K562 (cell line): ENCODE measurements around the gene DIP2A. TPM values are rescaled to one million over a fixed set of nuclear protein-coding genes. Genes with fewer than 3 reads are reported as not detected.

Experiments
- ARID1B ChIP-seq: fragments of 450-650 bp; IDR thresholded peaks from 2 replicates; pipeline ENCODE4 v1.6.1; 2016; ENCODE audit warnings: antibody characterized with exemption, mild to moderate bottlenecking, inconsistent platforms
- BCOR ChIP-seq: fragments of 450-650 bp; IDR thresholded peaks from 2 replicates; pipeline ENCODE4 v1.6.1; 2016
- CBX5 ChIP-seq: IDR thresholded peaks from 2 replicates; pipeline ENCODE4 v1.6.1; 2014; ENCODE audit warnings: low read depth, borderline replicate concordance
- ESRRA ChIP-seq: fragments of 450-650 bp; IDR thresholded peaks from 2 replicates; pipeline ENCODE4 v1.6.1; 2014; ENCODE audit warnings: low read depth, mild to moderate bottlenecking, moderate library complexity, borderline replicate concordance
- ETV1 ChIP-seq: fragments of 450-650 bp; conservative IDR thresholded peaks from 2 replicates; pipeline ENCODE4 v1.6.1; 2016; ENCODE audit warnings: missing genetic modification characterization, control low read depth, low read depth, missing compliant biosample characterization
- L3MBTL2 ChIP-seq: fragments of 450-650 bp; IDR thresholded peaks from 2 replicates; pipeline ENCODE4 v1.6.1; 2016; ENCODE audit warnings: mild to moderate bottlenecking, moderate library complexity
- MBD2 ChIP-seq: sonication (generic); IDR thresholded peaks from 2 replicates; pipeline ENCODE4 v1.6.1; 2016; ENCODE audit warnings: low read depth, borderline replicate concordance
- MED1 ChIP-seq: sonication (generic); formaldehyde crosslinking; IDR thresholded peaks from 2 replicates; pipeline ENCODE4 v1.8.1; 2023; ENCODE audit warnings: missing genetic modification reagents, borderline replicate concordance
- NR2C1 ChIP-seq, 2 experiments: fragments of 450-650 bp; IDR thresholded peaks; 2 replicates each; pipeline ENCODE4 v1.6.1; 2017; ENCODE audit warnings: mild to moderate bottlenecking in 2 of 2, antibody characterized with exemption in 1 of 2, inconsistent platforms in 1 of 2, missing compliant biosample characterization in 1 of 2, missing genetic modification characterization in 1 of 2
- NR4A1 ChIP-seq, 2 experiments: fragments of 250-450 bp in 1 of 2; fragments of 450-650 bp in 1 of 2; sonication (Bioruptor Pico) in 1 of 2; IDR thresholded peaks; 2 replicates each; pipeline versions ENCODE4 v1.4.0 to v1.6.1; 2016 to 2020; ENCODE audit warnings: mild to moderate bottlenecking in 2 of 2, missing compliant biosample characterization in 1 of 2, missing genetic modification characterization in 1 of 2, moderate library complexity in 1 of 2
- POLR2B ChIP-seq: fragments of 450-650 bp; IDR thresholded peaks from 2 replicates; pipeline ENCODE4 v1.6.1; 2018; ENCODE audit warnings: low read depth; ENCODE audit not compliant: partially characterized antibody
- RB1 ChIP-seq: fragments of 450-650 bp; IDR thresholded peaks from 2 replicates; pipeline ENCODE4 v1.6.1; 2017; ENCODE audit warnings: low read depth, mild to moderate bottlenecking
- SRSF3 ChIP-seq: fragments of 200-400 bp; formaldehyde crosslinking; IDR thresholded peaks from 2 replicates; pipeline ENCODE4 v1.6.1; 2016; ENCODE audit warnings: mild to moderate bottlenecking, low read length, moderate library complexity; ENCODE audit not compliant: insufficient read depth
- TAF7 ChIP-seq: fragments of 450-650 bp; IDR thresholded peaks from 2 replicates; pipeline ENCODE4 v1.6.1; 2016; ENCODE audit warnings: missing genetic modification characterization, missing compliant biosample characterization
- polyA plus RNA-seq, 8 experiments: library from polyadenylated mRNA; depleted of rRNA in 4 of 8; stranded (reverse) in 5 of 8; unstranded in 3 of 8; fragments of >200 nt; fragmentation: Nextera tagmentation in 2 of 8; fragmentation: Illumina TruSeq in 1 of 8; extraction: Ambion mirVana in 2 of 8; extraction: Trizol in 1 of 8; gene quantifications; 2 replicates each; pipeline versions ENCODE4 v1.2.1 to v1.2.3, GENCODE V29; 2011 to 2014; ENCODE audit warnings: inconsistent platforms in 1 of 8, missing spikeins in 1 of 8
- total RNA-seq, 7 experiments: library from RNA; depleted of rRNA in 6 of 7; stranded (reverse); fragments of >200 nt in 6 of 7; fragmentation: Illumina TruSeq in 2 of 7; extraction: Trizol in 2 of 7; gene quantifications; 2 replicates each; pipeline versions ENCODE4 v1.2.1 to v1.2.3, GENCODE V29; 2011 to 2021; ENCODE audit warnings: low replicate concordance in 1 of 7
- TF ChIP-seq, protein P1 (sequence below): sonication (generic); formaldehyde crosslinking; IDR thresholded peaks from 2 replicates; pipeline ENCODE4 v1.8.1; 2022; ENCODE audit warnings: missing genetic modification reagents
- TF ChIP-seq, protein P2 (sequence below): sonication (generic); formaldehyde crosslinking; IDR thresholded peaks from 2 replicates; pipeline ENCODE4 v1.8.0; 2022; ENCODE audit warnings: mild to moderate bottlenecking, missing genetic modification reagents, borderline replicate concordance
- TF ChIP-seq, protein P3 (sequence below): fragments of 250-450 bp; sonication (Bioruptor Pico); IDR thresholded peaks from 2 replicates; pipeline ENCODE4 v1.8.0; 2021; ENCODE audit warnings: moderate library complexity, mild to moderate bottlenecking, inconsistent platforms
- TF ChIP-seq, protein P4 (sequence below): fragments of 450-650 bp; IDR thresholded peaks from 2 replicates; pipeline ENCODE4 v1.6.1; 2016; ENCODE audit warnings: antibody characterized with exemption
- TF ChIP-seq, protein P5 (sequence below): fragments of 250-450 bp; sonication (Bioruptor Pico); IDR thresholded peaks from 2 replicates; pipeline ENCODE4 v1.4.0; 2020; ENCODE audit warnings: mild to moderate bottlenecking, moderate library complexity

The DIP2A gene
- total and polyA plus RNA-seq, 9 of the 15 experiments (the other 6 are each of a cell fraction or from before 2014, with no cell fraction given) = 4.3 to 34.5 (median 20.3) TPM

DNA sequence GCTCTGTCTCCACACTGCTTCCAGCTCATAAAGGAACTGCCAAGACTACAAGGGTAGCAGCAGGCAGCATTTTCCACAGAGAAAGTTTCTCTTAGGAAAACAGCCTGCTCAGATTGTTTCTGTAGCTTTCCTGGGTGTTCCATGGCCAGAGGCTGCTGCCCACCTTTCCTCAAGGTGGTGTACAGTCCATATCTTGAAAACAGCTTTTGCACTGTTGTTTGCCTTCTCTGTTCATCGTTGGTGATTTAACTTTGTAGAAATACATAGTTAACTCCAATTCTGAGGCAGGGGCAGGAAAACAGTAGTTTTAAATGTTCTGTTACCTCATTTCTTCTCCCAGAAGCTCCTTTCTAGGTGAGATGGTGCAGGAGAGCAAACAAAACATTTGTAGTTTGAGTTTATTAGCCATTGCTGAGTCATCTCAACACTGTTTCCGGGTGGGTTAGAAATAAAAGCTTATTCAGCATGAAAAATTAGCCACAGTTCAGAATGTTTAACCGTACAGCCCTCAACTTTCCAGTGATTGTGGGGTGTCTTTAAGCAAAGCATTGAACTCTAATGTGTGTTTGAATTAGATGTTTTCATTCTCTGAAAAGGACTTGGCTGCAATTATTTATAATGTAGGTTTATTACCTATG is 41.7 kb downstream of the DIP2A start (continued):
- TF ChIP-seq, protein P1, sequence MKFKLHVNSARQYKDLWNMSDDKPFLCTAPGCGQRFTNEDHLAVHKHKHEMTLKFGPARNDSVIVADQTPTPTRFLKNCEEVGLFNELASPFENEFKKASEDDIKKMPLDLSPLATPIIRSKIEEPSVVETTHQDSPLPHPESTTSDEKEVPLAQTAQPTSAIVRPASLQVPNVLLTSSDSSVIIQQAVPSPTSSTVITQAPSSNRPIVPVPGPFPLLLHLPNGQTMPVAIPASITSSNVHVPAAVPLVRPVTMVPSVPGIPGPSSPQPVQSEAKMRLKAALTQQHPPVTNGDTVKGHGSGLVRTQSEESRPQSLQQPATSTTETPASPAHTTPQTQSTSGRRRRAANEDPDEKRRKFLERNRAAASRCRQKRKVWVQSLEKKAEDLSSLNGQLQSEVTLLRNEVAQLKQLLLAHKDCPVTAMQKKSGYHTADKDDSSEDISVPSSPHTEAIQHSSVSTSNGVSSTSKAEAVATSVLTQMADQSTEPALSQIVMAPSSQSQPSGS (CRISPR knock-in tag) = no peak
- TF ChIP-seq ARID1B = peak; percentile 22; the same call in 1 of the 2 replicates
- TF ChIP-seq, protein P2, sequence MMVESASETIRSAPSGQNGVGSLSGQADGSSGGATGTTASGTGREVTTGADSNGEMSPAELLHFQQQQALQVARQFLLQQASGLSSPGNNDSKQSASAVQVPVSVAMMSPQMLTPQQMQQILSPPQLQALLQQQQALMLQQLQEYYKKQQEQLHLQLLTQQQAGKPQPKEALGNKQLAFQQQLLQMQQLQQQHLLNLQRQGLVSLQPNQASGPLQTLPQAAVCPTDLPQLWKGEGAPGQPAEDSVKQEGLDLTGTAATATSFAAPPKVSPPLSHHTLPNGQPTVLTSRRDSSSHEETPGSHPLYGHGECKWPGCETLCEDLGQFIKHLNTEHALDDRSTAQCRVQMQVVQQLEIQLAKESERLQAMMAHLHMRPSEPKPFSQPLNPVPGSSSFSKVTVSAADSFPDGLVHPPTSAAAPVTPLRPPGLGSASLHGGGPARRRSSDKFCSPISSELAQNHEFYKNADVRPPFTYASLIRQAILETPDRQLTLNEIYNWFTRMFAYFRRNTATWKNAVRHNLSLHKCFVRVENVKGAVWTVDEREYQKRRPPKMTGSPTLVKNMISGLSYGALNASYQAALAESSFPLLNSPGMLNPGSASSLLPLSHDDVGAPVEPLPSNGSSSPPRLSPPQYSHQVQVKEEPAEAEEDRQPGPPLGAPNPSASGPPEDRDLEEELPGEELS = no peak
- TF ChIP-seq ESRRA = no peak
- no peak for TF ChIP-seq SRSF3
- TF ChIP-seq MED1 (CRISPR knock-in tag) = no peak
- TF ChIP-seq, protein P3, sequence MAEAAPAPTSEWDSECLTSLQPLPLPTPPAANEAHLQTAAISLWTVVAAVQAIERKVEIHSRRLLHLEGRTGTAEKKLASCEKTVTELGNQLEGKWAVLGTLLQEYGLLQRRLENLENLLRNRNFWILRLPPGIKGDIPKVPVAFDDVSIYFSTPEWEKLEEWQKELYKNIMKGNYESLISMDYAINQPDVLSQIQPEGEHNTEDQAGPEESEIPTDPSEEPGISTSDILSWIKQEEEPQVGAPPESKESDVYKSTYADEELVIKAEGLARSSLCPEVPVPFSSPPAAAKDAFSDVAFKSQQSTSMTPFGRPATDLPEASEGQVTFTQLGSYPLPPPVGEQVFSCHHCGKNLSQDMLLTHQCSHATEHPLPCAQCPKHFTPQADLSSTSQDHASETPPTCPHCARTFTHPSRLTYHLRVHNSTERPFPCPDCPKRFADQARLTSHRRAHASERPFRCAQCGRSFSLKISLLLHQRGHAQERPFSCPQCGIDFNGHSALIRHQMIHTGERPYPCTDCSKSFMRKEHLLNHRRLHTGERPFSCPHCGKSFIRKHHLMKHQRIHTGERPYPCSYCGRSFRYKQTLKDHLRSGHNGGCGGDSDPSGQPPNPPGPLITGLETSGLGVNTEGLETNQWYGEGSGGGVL = no peak
- TF ChIP-seq MBD2 = no peak
- TF ChIP-seq NR2C1 (IDR thresholded peaks at IDR 0.05) = no peak
- TF ChIP-seq NR2C1 (tag; IDR thresholded peaks at IDR 0.05) = 0 out of 2 replicates have a peak, but pooled peaks have one; percentile 30
- TF ChIP-seq NR4A1 (CRISPR knock-in tag; IDR thresholded peaks at IDR 0.05) = no peak
- TF ChIP-seq NR4A1 (tag; IDR thresholded peaks at IDR 0.05) = no peak
- no peak for TF ChIP-seq L3MBTL2
- TF ChIP-seq CBX5 = no peak
- TF ChIP-seq, protein P4, sequence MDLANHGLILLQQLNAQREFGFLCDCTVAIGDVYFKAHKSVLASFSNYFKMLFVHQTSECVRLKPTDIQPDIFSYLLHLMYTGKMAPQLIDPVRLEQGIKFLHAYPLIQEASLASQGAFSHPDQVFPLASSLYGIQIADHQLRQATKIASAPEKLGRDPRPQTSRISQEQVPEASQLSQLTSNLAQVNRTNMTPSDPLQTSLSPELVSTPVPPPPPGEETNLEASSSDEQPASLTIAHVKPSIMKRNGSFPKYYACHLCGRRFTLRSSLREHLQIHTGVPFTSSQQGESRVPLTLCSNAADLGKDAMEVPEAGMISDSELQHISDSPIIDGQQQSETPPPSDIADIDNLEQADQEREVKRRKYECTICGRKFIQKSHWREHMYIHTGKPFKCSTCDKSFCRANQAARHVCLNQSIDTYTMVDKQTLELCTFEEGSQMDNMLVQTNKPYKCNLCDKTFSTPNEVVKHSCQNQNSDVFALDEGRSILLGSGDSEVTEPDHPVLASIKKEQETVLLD = no peak
- TF ChIP-seq, protein P5, sequence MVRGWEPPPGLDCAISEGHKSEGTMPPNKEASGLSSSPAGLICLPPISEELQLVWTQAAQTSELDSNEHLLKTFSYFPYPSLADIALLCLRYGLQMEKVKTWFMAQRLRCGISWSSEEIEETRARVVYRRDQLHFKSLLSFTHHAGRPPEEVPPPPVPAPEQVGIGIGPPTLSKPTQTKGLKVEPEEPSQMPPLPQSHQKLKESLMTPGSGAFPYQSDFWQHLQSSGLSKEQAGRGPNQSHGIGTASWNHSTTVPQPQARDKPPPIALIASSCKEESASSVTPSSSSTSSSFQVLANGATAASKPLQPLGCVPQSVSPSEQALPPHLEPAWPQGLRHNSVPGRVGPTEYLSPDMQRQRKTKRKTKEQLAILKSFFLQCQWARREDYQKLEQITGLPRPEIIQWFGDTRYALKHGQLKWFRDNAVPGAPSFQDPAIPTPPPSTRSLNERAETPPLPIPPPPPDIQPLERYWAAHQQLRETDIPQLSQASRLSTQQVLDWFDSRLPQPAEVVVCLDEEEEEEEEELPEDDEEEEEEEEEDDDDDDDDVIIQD (CRISPR knock-in tag) = no peak
- no peak for TF ChIP-seq RB1
- TF ChIP-seq POLR2B = no peak
- no peak for TF ChIP-seq TAF7 (tag)
- peak; percentile 54 for TF ChIP-seq ETV1 (tag)
- TF ChIP-seq BCOR = peak; percentile 57; the same call in 1 of the 2 replicates
